HCT116 (cell line): Measurements from ENCODE around the gene KIF5C. TPM values are rescaled to one million over a fixed set of nuclear protein-coding genes. Genes with fewer than 3 reads are reported as not detected.
A peak's percentile ranks its signal among the peaks of the same experiment; 100 is the strongest.

Experiments used
- ATAC-seq: fragments of 200-7000 bp; cut with Tn5 transposase; 2 replicates; pipeline ENCODE4 v1.9.1; 2020; ENCODE audit warnings: mild to moderate bottlenecking, moderate library complexity
- BruUV-seq: library from RNA; stranded (reverse); fragments of 400-500 nt; replicated peaks from 2 replicates; lab custom pipeline; 2021; lab: Mats Ljungman, UMichigan
- CTCF ChIA-PET: fragments of 300-600 bp; sonication (Branson Sonifier 250); formaldehyde crosslinking; loops from one replicate; lab custom pipeline; 2021; ENCODE audit warnings: antibody characterized with exemption; lab: Charles Lee
- POLR2A ChIA-PET: fragments of 300-600, 350-600 bp; sonication (Branson Sonifier 250); formaldehyde crosslinking; loops from one replicate; lab custom pipeline; 2021; ENCODE audit warnings: antibody characterized with exemption; lab: Charles Lee
- RAD21 ChIA-PET, 2 experiments: fragments of 300-600 bp; sonication (Branson Sonifier 250); formaldehyde crosslinking; loops; one replicate each; lab custom pipeline; 2023; ENCODE audit warnings: low total read pairs in 2 of 2; ENCODE audit not compliant: uncharacterized antibody in 2 of 2, unreplicated experiment in 2 of 2, low non-redundant PET in 1 of 2; lab: Charles Lee
- DNase-seq: peaks from one replicate; pipeline ENCODE4 v3.0.0-alpha.2; 2010; ENCODE audit warnings: low read depth, low spot score
- H2AFZ ChIP-seq: fragments of 200-600 bp; shearing (Covaris generic), sonication (generic); 2 replicates; pipeline ENCODE4 v1.6.1; 2017; ENCODE audit warnings: low read depth, mixed run types, mixed read lengths, antibody characterized with exemption, low read length; ENCODE audit not compliant: poor library complexity, severe bottlenecking
- H3K27ac ChIP-seq: 2 replicates; pipeline ENCODE4 v1.5.1; 2012; ENCODE audit warnings: low read depth, low read length
- H3K27me3 ChIP-seq: fragments of 200-600 bp; sonication (generic); 2 replicates; pipeline ENCODE4 v1.6.1; 2016; ENCODE audit warnings: mixed run types, low read length, mixed read lengths; ENCODE audit not compliant: insufficient read depth
- H3K36me3 ChIP-seq, 2 experiments: fragments of 200-500 bp in 1 of 2; fragments of 200-600 bp in 1 of 2; sonication (Bioruptor generic) in 1 of 2; sonication (generic) in 1 of 2; 2 replicates each; pipeline versions ENCODE4 v1.5.1 to v1.6.1; 2014 to 2016; ENCODE audit warnings: low read length in 2 of 2, inconsistent platforms in 1 of 2, mixed read lengths in 1 of 2, mixed run types in 1 of 2; ENCODE audit not compliant: insufficient read depth in 2 of 2, control insufficient read depth in 1 of 2
- H3K4me1 ChIP-seq, 2 experiments: fragments of 200-600 bp in 1 of 2; sonication (generic) in 1 of 2; 2 replicates each; pipeline versions ENCODE4 v1.5.1 to v1.6.1; 2012 to 2017; ENCODE audit warnings: low read length in 2 of 2, inconsistent platforms in 1 of 2, mild to moderate bottlenecking in 1 of 2, mixed read lengths in 1 of 2, mixed run types in 1 of 2, moderate library complexity in 1 of 2; ENCODE audit not compliant: insufficient read depth in 2 of 2, control insufficient read depth in 1 of 2
- H3K4me2 ChIP-seq: fragments of 200-600 bp; sonication (generic); 2 replicates; pipeline ENCODE4 v1.6.1; 2017; ENCODE audit warnings: mixed run types, low read length, mixed read lengths
- H3K4me3 ChIP-seq, 2 experiments: fragments of 200-600 bp in 1 of 2; sonication (generic) in 1 of 2; replicated peaks in 1 of 2; 2 replicates each; pipeline ENCODE4 v1.5.1; 2011 to 2016; ENCODE audit warnings: low read length in 2 of 2, control low read depth in 1 of 2, low read depth in 1 of 2, mild to moderate bottlenecking in 1 of 2, mixed read lengths in 1 of 2, mixed run types in 1 of 2
- H3K79me2 ChIP-seq: fragments of 200-600 bp; sonication (generic); 2 replicates; pipeline ENCODE4 v1.6.1; 2017; ENCODE audit warnings: mild to moderate bottlenecking, mixed run types, low read length, moderate library complexity, mixed read lengths; ENCODE audit not compliant: insufficient read depth
- H3K9ac ChIP-seq: fragments of 200-600 bp; sonication (generic); 2 replicates; pipeline ENCODE4 v1.6.1; 2016; ENCODE audit warnings: low read length, mixed read lengths
- H3K9me2 ChIP-seq: fragments of 200-600 bp; sonication (generic), shearing (Covaris generic); 2 replicates; pipeline ENCODE4 v1.6.1; 2017; ENCODE audit warnings: mixed run types, mild to moderate bottlenecking, moderate library complexity; ENCODE audit not compliant: insufficient read depth
- H3K9me3 ChIP-seq, 2 experiments: fragments of 200-500 bp in 1 of 2; fragments of 200-600 bp in 1 of 2; sonication (Bioruptor generic) in 1 of 2; sonication (generic) in 1 of 2; 2 replicates each; pipeline ENCODE4 v1.6.1; 2014 to 2017; ENCODE audit warnings: low read length in 2 of 2, mixed read lengths in 2 of 2, inconsistent platforms in 1 of 2, low read depth in 1 of 2, mild to moderate bottlenecking in 1 of 2, mixed run types in 1 of 2, moderate library complexity in 1 of 2; ENCODE audit not compliant: control insufficient read depth in 1 of 2, insufficient read depth in 1 of 2
- H4K20me1 ChIP-seq: fragments of 200-600 bp; sonication (generic), shearing (Covaris generic); 2 replicates; pipeline ENCODE4 v1.6.1; 2017; ENCODE audit warnings: mixed run types, mild to moderate bottlenecking, moderate library complexity; ENCODE audit not compliant: insufficient read depth
- CTCF ChIP-seq, 3 experiments: fragments of 200-600 bp in 1 of 3; sonication (generic) in 1 of 3; IDR thresholded peaks in 2 of 3; conservative IDR thresholded peaks in 1 of 3; 2 replicates each; pipeline ENCODE4 v1.5.1; 2012 to 2017; ENCODE audit warnings: low read depth in 2 of 3, low read length in 2 of 3, antibody characterized with exemption in 1 of 3, borderline replicate concordance in 1 of 3, control low read depth in 1 of 3, mild to moderate bottlenecking in 1 of 3, mixed read lengths in 1 of 3, mixed run types in 1 of 3, moderate library complexity in 1 of 3; ENCODE audit not compliant: insufficient read depth in 1 of 3
- EZH2phosphoT487 ChIP-seq: fragments of 200-600 bp; IDR thresholded peaks from 2 replicates; pipeline ENCODE4 v1.6.1; 2018; ENCODE audit warnings: antibody characterized with exemption, borderline replicate concordance
- POLR2A ChIP-seq: IDR thresholded peaks from 2 replicates; pipeline ENCODE4 v1.7.0; 2011; ENCODE audit warnings: borderline replicate concordance; ENCODE audit not compliant: insufficient read depth, insufficient read length; ENCODE audit errors: extremely low read depth
- RAD21 ChIP-seq: IDR thresholded peaks from 2 replicates; pipeline ENCODE4 v1.6.1; 2012; ENCODE audit warnings: low read depth, mild to moderate bottlenecking
- REST ChIP-seq: IDR thresholded peaks from 2 replicates; pipeline ENCODE4 v1.6.1; 2012; ENCODE audit warnings: low read depth
- intact Hi-C: fragments of 100-400 bp; cut with micrococcal nuclease; formaldehyde crosslinking; loops from 2 replicates; pipeline ENCODE4 v1.10.0; 2022
- total RNA-seq: library from RNA; stranded (reverse); gene quantifications from one replicate; pipeline ENCODE4 v1.2.1, GENCODE V29; 2021; ENCODE audit not compliant: unreplicated experiment
- TF ChIP-seq, protein P1 (sequence below): IDR thresholded peaks from 2 replicates; pipeline ENCODE4 v1.6.1; 2012

Gene KIF5C
- total RNA-seq, 1 experiment from 2014 or later: 6.5 TPM

- no peak for TF ChIP-seq REST
- TF ChIP-seq POLR2A: no peak
- no peak for TF ChIP-seq CTCF (IDR thresholded peaks at IDR 0.05 in 2 of 3, conservative IDR thresholded peaks at IDR 0.05 in 1 of 3; ENCODE audit: borderline replicate concordance in 1 of 3, insufficient read depth in 1 of 3, low read depth in 2 of 3, low read length in 2 of 3)
- TF ChIP-seq EZH2phosphoT487: no peak
- TF ChIP-seq, protein P1, sequence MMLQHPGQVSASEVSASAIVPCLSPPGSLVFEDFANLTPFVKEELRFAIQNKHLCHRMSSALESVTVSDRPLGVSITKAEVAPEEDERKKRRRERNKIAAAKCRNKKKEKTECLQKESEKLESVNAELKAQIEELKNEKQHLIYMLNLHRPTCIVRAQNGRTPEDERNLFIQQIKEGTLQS: no peak
- TF ChIP-seq, all 23 proteins: peak for 0
Observed at GRCh38 chr2:148988337-148988736, 113.3 kb downstream of the KIF5C start (continued).

DNA sequence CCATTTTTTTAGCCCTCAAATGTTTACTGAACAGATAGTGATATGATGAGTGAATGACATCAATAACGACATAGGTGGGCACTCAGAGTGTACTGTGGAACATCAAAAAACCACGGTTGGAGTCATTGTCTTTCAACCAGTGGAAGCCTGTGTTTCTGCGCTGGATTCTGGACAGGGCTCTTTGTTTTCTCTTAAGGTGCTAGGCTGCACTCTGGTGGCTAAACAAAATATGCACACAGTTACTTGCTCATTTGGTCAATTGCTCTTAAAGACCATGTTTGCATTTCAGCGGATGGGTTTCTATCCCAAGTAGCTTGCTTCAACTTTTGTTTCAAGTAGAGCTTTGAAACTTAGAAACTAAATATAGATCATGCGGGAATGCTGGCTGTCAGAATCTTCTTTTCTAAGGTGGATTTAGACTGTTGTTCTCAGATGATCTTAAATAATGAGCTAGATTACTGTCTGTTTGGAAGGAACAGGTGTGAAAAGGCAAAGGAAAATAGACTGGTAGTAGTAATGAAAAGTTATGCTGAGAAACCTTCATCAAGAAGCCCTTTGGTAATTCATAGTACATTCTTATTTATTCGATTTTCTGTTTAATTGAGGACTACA, 115.0 kb downstream of the KIF5C start:
- ATAC-seq (peak; percentile 98), DNase-seq (peak; percentile 74)
- TF ChIP-seq EZH2phosphoT487 (no peak), RAD21 (peak; percentile 89), CTCF (IDR thresholded peaks at IDR 0.05 in 2 of 3, conservative IDR thresholded peaks at IDR 0.05 in 1 of 3; ENCODE audit: borderline replicate concordance in 1 of 3, insufficient read depth in 1 of 3, low read depth in 2 of 3, low read length in 2 of 3) (peak; percentile 68 to 84 (median 82))
- Histone ChIP-seq H3K4me1 (no peaks in the 10 kb centered on the region), H3K4me3 (no peak overlapping the region), H3K9me3 (no peaks in the 10 kb centered on the region), H3K36me3 (no peaks in the 10 kb centered on the region), H3K27ac (no peak overlapping the region), H3K9me2 (no peaks in the 10 kb centered on the region), H4K20me1 (no peaks in the 10 kb centered on the region), H2AFZ (no peak overlapping the region), H3K79me2 (no peaks in the 10 kb centered on the region), H3K4me2 (no peak overlapping the region), H3K9ac (no peak overlapping the region), H3K27me3 (no peaks in the 10 kb centered on the region)
- no TSS peak for BruUV-seq
- RAD21 ChIA-PET: no interaction called here
- POLR2A ChIA-PET: no interaction called here
- intact Hi-C loops: loop anchor here (1.0 to 5.0 kb wide), 6 partner anchors 63 to 1053 kb away; partner anchors contain the start of gene EPC2
- CTCF ChIA-PET: interaction anchor here (0.7 to 1.0 kb wide), 4 partner anchors 63 to 584 kb away, joined by 3 to 7 read pairs (median 3); no protein-coding TSS in a partner anchor
